HG02943 (cell line): ENCODE results near the gene ARHGAP8.

Experiments
- ATAC-seq: cut with Tn5 transposase; IDR thresholded peaks from one replicate; pipeline ENCODE4 v1.9.1; 2021; ENCODE audit warnings: mild to moderate bottlenecking, low read depth, moderate library complexity; ENCODE audit not compliant: unreplicated experiment

ARHGAP8 gene

DNA sequence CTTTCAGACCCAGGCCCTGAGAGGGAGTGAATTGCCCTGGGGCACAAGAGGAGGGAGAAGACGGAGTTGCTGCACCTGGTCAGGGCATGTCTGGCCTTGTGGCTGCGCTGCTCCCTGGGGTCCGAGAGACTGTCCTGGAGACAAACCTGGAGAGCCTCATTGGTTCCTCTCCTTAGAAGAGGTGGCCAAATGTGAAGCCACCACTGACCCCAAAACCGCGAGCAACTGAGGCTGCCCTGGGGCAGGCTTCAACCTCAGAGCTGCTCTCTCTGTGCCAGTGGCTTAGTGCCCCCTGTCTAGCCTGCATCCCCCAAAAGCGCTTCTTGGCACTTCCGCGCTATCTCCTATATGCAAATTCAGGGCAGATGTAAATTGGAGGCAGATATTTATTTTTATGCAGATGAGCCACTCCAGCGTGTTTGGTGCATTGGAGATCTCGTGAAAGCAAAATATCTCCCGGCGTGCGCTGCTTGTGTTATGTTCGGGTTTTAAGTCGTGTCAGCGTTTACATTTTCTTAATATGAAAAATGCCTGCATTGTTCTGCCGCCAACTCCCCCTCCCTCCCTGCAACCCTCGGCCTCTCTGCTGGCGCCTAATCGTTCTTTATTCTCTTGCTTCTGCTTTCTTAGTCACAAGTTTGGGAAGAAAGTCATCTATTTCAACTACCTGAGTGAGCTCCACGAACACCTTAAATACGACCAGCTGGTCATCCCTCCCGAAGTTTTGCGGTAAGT, 69.5 kb downstream of the ARHGAP8 start:
- ATAC-seq: no peak

DNA sequence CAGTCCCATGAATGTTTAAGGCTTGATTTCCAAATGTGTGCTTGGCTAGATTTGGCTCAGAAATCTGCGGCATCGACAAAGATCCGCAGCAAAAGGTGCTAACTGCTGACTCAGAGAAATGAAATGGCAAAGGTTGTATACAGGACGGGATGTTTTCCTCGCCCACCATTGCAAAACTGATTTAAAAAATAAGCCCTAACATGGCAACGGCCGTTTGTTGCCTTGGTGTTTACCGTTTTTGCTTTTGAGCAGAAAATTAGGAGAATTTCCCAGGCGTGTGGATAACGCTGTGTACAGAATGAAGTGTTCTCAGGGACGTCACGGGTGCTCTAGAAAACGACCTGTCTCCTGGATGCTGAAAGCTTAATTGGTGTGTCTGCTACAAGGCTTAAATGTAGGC, 70.2 kb downstream of the ARHGAP8 start:
- no peak for ATAC-seq

DNA sequence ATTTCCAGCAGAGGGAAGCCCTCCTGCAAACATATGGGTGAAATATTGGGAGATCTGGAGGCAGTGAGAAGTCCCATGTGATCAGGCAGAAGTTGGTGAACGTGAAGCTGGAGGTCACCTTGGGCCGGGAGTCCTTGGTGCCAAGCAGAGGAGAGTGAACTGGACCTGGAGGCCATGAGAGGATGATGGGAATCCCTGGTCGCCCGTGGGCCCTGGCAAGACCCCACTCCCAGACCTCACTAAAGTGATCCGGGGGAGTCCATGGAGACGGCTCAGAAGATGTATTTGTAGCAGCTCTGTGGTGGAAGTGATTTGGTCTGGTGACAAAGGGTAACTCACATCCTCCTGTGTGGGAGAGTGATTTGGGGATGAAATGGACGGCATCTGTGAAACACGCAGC, 71.0 kb downstream of the ARHGAP8 start:
- ATAC-seq: no peak

DNA sequence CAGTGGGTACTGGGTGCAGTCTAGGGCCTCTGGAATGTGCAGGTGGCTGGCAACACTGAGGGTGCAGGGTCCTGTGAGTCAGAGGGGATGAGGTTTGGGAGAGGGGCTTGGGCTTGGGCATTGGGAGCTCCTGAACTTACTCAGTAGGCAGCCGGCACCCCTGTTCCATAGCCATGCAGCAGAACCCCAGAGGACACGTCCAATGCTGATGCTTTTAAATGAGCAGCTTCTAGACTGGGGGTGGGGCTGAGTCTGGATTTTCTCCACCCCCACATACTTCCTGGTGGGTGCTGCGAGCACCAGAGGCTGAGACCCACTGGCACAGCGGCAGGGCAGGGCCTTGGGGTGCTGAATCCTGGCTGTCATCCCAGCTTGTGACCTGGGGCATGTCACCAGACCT, 71.4 kb downstream of the ARHGAP8 start:
- ATAC-seq: no peak

DNA sequence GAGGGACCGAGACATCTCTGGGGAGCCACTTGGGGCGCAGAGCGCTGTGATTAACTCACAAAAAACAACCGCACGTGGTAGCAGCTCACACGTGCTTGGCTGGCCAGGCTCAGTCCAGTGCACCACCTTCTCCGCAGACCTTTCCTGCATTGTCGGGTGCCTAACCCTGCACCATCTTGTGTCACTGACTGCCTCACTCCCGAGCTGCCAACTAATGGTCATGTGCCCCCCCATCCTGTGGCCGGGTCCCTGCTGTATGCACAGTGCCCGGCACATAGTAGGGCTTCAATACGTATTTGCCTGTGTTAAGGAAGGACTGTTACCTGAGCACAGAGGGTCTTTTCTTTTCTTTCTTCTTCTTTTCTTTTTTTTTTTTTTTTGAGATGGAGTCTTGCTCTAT, 71.9 kb downstream of the ARHGAP8 start:
- no peak for ATAC-seq

DNA sequence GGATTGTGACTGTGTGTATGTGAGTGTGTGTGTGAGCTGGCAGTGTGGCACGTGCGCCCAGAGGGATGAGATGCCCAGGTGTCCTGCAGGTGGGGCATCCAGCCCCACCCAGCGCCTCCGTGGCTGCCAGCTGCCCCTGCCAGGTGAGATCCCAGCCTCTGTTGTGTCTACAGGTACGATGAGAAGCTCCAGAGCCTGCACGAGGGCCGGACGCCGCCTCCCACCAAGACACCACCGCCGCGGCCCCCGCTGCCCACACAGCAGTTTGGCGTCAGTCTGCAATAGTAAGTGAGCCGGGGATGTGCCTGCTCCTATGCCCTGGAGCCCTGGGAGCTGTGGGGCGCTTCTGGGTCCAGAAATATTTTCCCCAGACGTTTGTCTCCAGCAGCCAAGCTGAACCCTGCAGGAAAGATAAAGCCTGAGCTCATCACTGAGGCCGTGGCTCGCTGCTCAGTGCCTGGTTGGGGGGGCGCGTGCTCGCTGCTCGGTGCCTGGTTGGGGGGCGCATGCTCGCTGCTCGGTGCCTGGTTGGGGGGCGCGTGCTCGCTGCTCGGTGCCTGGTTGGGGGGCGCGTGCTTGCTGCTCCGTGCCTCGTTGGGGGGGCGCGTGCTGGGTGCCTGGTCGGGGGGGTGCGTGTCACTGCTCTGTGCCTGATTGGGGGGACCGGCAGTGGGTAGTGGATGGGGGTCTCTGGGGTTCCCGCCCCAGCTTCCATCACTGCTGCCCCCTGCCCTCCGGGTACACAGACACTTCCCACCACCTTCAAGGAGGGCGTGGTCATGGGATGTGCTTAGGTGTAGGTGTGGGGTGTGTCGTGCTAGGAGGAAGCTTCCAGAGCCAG, 73.2 kb downstream of the ARHGAP8 start:
- ATAC-seq: no peak

DNA sequence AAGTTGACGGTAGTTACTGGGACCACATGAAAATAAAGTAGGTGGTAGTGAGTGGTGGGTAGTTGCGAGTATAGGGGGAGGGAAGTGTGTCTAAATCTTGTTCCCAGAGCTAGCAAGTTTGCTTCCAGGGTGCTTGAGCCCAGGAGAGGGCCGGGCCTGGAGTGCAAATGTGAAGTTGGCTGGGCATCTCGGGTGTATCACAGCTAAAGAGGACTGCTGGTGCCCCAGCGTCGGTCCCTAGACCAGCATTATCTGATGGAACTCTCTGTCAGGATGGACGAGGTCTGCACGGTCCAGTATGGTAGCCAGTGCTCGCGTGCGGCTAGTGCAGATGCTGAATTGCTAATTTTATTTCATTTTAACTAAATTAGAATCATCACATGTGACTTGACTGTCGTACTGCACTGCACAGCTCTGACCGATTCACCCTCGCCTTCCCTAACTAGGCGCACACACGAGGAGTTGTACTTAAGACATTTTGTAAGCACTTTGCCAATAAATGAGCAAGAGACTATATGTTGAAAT, 75.4 kb downstream of the ARHGAP8 start:
- no peak for ATAC-seq

DNA sequence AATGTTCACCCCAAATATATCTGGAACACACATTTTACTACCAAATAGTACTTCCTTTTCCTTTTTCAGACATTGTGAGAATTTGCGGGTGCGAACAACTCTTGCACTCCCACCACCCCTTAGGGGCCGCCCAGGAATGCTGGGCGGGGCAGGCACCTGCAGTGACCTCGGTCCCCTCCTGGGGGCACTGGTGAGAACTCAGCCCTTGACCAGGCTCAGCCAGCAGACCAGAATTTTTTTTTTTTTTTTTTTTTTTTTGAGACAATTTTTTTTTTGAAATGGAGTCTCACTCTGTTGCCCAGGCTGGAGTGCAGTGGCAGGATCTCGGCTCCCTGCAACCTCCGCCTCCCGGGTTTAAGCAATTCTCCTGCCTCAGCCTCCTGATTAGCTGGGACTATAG, 75.8 kb downstream of the ARHGAP8 start:
- ATAC-seq: no peak

DNA sequence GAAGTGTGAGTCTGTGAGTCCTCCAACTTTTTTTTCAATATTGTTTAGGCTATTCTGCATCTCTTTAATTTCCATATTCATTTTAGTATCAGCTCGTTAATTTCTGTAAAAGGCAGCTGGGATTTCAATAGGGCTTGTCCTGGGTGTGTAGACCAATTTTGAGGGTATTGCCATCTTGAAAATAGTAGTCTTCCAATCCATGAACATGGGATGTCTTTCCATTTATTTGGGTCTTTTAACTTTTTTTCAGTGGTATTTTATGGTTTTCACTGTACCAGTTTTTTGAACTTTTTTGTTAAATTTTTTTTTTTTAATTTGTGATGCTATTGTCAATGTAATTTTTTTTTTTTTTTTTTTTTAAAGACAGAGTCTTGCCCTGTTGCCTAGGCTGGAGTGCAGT, 79.5 kb downstream of the ARHGAP8 start:
- ATAC-seq: no peak

DNA sequence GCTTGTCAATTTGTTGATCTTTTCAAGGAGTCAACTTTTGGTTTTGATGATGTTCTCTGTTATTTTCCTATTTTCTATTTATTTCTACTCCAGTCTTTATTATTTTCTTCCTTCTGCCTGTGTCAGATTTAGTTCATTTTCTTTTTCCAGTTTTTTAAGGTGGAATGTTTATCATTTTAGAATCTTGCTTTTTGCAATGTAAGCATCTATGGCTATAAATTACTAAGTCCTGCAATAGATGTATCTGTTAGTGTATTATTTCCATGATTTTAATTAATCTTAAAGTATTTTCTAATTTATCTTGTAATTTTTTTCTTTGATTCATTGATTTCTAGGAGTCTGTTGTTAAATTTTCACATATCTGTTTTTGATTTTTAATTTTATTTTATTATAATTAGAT, 81.7 kb downstream of the ARHGAP8 start:
- no peak for ATAC-seq

DNA sequence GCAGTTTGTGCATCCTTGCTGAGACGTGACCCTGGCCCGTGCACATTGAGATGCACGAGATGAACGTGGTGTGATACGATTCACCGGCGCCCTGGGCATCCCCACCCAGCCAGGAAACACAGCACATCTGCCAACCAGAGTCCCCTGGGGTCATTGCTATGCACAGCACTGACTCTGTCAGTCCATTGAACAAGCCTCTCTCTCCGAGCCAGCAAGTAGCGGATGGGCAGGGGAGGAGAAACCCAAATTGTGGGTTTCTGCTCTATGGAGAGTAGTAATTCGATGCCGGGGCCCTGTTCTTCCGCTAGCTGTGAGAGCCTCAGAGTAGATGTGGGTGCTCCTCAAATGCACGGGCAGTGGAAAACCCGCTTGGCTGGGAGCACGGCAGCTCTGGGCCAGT, 85.1 kb downstream of the ARHGAP8 start:
- ATAC-seq: no peak

DNA sequence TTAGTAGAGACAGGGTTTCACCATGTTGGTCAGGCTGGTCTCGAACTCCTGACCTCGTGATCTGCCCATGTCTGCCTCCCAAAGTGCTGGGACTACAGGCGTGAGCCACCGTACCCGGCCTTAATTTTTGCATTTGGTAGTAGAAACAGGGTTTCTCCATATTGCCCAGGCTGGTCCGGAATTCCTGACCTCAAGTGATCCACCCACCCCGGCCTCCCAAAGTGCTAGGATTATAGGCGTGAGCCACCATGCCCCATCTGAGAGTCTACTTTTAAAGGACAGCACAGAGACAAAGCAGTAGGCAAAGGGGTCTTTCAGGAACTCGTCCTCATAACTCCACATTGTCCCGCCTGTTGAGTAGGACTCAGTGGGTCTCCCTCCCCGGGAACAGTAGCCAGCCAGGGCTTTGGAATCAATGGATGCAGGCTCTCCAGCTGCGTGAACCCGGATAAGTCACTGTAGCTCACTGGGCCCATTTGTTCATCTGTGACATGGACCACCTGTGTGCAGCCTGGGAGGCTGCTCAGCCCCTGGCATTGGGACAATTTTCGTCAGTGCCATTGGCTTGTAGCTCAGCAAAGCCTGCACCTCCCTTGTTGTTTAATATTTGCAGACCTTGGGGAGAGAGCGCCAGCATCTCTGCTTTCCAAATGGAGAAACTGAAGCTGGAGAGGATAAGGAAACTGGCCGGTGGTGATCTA, 86.1 kb downstream of the ARHGAP8 start:
- no peak for ATAC-seq

DNA sequence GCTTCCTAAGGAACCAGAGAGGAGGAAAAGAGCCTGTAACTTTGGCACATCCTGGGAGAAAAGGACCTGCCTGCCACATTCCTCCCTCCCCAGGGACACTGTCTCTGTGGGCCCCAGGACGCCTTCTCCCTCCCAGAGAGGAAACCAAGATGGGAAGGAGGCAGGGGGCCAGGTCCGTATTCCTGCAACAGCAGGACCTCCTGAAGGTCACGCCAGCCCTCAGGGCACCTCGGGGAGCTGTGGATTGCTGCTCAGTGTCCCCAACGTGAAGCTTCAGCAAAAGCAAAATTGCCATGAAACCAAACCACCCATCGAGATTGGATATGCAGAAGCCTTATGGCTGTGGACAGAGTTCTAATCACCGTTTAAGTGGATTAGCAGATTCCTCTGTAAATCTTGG, 86.7 kb downstream of the ARHGAP8 start:
- no peak for ATAC-seq

DNA sequence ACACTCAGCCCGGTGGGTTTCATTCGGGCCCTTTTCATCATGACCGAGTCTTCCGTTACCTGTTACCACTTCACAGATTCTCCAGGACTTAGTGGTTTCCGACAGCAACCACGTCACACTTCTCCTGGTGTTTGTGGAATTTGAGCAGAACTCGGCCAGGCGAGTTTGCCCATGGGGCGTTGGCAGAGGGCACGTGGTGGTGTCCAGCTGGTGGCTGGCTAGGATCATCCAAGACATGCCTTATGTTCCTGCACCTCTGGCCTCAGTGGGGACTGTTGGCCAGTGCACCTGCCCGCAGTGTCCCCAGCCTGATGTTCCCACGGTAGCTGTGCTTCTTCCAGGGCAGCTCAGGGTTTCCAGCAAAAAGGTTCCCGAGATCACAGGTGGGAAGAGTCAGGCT, 87.3 kb downstream of the ARHGAP8 start:
- ATAC-seq: no peak

DNA sequence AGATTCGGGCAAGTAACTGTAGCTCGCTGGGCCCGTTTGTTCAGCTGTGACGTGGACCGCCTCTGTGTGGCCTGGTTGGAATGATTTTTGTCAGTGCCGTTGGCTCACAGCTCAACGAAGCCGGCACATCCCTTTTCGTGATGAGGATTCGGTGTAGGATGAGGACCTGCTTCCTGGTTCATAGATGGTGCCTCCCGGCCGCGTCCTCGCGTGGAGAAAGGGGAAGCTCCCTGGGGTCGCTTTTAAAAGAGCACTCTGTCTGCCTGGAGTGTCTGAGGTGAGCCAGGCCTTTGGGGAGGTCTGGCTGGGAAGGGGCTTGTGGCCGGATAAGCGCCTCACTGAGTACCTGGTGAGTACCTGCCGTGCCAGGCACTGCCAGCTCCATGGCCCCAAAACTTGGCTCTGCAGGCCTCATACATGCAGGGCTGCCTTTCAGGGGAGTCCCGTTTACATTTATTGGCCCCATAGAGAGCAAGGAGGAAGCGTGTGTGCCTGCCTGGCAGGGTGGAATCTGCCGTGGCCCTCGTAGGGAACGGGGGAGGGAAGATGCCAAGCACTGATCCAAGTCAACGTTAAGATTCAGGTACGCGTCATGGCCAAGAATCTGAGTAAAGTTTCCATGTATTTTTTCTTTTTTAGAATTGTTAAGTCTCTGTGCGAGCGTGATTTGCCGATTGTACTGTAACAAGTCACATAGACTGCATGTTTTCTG, 88.4 kb downstream of the ARHGAP8 start:
- ATAC-seq: no peak

DNA sequence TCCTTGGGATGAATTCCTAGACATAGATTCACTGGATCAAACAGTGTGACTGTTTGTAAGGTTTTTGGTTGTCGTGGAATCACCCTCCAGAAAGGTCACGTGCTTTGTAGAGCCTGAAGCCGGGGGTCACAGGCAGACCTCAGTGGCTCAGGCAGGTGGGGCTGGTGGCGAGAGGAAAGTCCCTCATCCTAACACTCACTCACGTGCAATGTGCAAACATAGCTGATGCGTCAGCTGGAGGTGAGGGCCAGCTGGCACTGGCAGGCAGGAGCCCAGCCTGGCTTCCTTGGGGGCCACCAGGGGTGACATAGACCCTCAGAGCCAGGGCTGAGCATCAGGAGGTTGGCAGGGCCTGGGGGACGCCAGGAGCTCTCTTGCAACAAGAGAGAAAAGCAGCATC, 90.0 kb downstream of the ARHGAP8 start:
- ATAC-seq: no peak

DNA sequence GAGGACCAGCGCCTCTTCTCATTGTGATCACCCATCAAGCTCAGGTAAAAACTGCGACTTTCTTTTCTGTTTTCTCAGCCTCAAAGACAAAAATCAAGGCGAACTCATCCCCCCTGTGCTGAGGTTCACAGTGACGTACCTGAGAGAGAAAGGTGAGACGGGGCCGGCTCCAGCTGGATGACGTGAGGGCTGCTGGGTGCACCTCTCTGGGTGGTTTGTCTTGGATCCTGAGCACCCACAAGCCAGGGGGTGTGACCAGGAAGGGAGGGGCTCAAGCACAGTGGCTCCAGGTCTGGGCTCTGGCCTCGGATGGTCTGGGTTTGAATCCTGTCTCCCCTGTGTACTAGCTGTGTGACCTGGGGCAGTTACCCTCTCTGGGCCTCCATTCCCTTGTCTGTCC, 92.8 kb downstream of the ARHGAP8 start:
- ATAC-seq: no peak

DNA sequence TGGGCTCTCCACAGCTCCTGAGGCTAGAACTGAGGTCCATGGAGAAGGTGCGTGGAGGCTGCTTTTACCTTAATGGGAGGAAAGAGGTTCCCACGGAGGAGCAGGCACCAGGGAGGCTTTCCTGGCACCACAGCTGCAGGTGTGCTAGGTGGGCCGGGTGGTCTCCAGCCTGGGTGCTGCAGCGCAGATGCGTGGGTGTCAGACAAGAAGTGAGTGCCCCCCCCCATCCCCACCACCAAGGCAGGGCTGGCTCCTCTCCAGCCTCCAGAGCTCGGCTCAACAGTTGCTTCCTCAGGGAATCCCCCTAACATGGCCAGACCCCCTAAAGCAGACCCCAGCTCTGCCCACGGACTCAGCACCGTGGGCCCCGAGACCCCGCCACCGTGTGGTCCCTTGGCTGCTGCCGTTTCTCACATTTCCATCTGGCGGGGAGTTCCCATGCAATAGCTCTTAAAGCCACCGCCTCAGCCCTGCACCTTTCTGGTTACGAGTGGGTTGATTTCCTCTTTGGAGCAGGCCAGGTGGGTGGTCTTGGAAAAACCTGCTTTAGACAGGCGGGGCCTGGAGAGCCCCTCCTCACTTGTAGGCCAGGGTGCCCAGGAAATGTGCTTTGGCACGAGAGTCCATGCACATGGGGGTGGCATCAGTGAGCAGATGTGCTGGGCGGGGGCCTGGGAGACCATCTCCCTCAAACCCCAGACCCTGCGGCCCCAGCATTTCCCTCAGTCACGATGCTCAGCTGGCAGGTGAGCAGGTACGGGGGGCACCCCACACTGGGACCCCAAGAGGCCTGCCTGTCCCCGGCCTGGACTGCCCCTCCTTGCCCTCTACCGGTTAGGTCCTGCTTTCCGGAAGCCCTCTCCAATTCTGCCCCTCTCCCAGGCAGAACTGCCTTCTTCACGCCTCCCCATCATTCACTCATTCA, 93.7 kb downstream of the ARHGAP8 start:
- ATAC-seq: no peak

DNA sequence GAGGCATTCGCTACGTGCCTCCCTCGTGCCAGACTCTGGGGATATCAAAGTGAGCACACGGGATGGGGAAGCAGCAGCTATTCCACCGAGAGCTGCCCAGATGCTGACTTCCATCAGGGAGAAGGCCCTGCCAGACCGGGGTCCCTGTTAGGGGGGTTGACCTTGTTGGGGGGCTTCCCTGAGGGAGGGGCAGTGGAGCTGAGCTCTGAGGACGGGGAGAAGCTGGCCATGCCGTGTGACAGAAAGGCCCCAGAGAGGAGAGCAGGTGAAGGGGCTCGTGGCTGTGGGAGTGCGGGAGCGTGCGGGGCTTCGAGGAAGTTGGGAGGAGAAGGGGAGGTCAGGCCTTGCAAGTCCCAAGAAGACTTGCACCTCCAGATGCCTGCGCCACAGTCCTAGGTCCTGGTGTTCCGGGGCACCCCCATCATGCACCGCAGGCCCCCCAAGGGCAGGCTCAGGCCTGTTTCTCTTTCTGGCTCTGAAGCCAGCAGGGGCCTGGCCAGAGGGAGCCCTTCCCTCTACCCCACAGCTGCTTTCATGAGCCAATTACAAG, 94.4 kb downstream of the ARHGAP8 start:
- ATAC-seq: no peak
